ENCODE measurements around the gene P2RY6.

Gene P2RY6

DNA sequence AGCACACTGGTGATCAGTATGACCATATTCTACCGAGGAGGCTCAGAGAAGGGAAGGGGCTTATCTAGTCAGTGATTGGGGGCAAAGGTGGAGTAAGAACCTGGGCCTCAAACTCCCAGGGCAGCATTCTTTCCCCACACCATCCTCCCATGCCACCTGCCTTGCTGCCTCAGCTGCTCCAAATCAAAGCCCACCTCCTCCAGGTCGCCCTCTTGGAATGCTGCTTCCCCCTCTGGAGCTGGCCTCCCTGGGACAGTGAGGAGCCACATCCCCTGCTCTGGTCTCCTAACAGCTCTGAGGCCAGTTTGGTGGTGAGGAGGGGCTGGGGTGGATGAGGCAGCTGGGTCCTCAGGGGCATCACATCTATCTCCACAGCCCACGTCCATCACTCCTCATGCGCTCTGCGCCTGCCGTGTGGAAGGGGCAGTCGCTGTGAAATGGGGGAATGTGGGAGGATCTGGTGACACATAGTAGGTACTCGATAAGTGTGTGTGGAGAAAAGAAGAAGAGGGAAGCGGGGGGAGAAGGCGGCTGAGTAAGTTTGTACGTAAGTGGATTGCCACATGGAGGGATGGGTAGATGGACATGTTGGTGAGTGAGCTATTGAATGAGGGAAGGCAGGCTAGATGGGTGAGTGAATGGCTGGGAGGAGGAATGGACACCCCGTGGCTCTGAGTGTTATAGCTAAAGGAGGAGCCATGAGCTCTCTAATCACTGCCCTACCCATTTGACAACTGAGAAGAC is 19.8 kb downstream of the P2RY6 start:
- Mint-ChIP-seq H3K4me1 (peaks cover 19% of the 10 kb centered on the region), H3K27me3 (peaks cover 18% of the 10 kb centered on the region), H3K4me3 (no peak overlapping the region), H3K9me3 (no peaks in the 10 kb centered on the region), H3K27ac (no peak overlapping the region)
- no peak for ATAC-seq
- no peak for DNase-seq

DNA sequence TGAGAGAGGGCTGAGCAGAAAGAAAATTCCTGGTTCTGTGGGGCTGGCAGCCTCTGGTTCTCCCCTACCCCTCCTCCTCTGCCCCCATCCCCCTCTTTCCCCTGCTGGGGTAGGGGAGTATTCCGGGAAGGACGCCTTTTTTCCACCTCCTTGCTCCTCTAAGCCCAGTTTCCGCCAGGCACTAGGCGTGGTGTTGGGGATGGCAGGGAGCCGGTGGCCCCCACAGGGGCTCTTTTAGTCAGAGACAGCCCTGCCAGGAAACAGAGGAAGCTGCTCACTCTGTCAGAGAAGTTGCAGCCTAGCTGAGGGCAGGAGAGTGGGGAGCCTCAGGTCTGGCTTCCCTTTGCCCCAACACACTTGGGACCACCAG is 20.4 kb downstream of the P2RY6 start:
- Mint-ChIP-seq H3K4me3 (no peak overlapping the region), H3K27ac (no peak overlapping the region), H3K27me3 (peaks cover 18% of the 10 kb centered on the region), H3K4me1 (peaks cover 19% of the 10 kb centered on the region), H3K9me3 (no peaks in the 10 kb centered on the region)
- no peak for ATAC-seq
- DNase-seq: no peak

DNA sequence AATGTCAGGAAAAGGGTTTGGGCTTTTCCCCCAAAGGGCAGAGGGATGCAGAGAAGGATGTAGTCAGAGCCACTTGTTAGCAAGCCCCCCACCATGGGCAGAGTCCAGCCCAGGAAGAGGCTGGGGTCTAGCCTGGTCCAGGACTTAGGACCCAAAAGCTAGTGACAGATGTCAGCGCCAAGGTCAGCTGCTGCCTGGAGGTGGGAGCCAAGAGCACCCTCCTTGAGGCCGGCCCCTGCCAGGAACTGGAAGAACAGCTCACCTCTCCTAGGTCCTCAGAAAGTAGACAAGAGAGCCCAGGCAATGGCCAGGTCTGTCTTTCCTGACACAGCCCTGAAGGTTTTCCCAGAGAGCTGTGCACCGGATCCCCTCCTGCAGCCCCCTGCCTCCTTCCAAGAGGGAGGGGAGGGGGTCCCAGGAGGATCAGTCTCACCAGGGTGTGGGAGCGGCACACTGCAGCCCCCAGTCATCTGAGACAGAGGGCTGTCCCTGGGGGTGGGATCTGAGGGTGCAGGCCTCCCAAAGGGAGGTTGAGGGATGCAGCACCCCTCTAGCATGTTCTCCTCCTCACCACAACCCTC is 21.3 kb downstream of the P2RY6 start:
- Mint-ChIP-seq H3K9me3 (no peaks in the 10 kb centered on the region), H3K27me3 (peaks cover 27% of the 10 kb centered on the region), H3K27ac (no peak overlapping the region), H3K4me3 (no peak overlapping the region), H3K4me1 (peaks cover 12% of the 10 kb centered on the region)
- no peak for ATAC-seq
- DNase-seq: no peak

DNA sequence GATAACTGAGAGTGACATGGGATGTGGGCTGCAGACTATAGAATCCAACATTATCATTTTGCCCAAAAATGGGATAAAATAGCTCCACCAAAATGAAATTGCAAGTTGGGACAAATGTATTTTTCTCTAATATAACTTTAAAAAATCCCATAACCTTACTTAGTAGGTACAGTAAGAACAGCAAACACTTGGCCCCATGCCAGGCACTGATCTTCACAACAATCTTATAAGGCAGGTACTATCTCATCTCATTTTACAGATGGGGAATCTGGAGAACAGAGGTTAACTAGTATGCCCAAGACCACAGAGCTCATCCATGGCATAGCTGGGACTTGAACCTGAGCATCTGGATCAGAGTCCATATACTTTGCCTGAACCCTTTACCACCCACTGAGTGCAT is 22.5 kb downstream of the P2RY6 start:
- peaks cover under 1% of the 10 kb centered on the region for H3K4me1 Mint-ChIP-seq
- H3K9me3 Mint-ChIP-seq: no peaks in the 10 kb centered on the region
- ATAC-seq: no peak
- peaks cover 29% of the 10 kb centered on the region for H3K27me3 Mint-ChIP-seq
- no peak overlapping the region for H3K4me3 Mint-ChIP-seq
- no peak for DNase-seq
- no peak overlapping the region for H3K27ac Mint-ChIP-seq

DNA sequence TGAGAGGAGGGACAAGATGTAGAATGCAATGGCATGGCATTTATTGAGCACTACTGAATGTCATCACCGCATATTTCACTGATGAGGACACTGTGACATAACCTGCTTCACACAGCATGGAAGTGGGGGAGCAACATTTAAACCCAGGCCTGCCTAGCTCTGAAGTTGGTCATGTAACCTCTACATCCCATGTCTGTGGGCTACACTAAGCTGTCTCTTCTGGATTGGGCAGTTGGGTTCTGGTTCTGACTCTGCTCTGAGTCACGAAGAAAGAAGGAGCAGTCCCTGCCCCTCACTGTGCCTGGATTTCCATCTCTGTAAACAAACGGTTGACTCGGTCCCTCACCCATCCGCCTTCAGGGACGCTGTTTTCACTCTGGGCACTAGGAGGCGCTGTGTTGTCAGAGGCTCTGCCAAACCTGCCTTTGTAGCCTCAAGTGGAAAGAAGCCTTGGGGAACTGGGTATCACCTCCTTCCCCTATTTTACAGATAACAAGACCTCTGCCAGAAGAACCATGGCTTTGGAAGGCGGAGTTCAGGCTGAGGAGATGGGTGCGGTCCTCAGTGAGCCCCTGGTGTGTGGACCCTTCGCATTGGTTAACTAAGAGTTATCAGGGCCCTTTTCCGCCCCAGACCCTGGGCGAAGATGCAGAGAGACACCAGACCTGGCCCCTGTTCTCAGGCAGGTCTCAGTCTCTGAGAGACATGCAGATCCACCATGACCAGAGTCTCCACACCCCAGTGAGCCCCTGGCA is 23.3 kb downstream of the P2RY6 start:
- DNase-seq (peak; percentile 77 to 78), ATAC-seq (peak; percentile 82)
- no peak overlapping the region for H3K27ac Mint-ChIP-seq
- H3K4me1 Mint-ChIP-seq: no peaks in the 10 kb centered on the region
- H3K27me3 Mint-ChIP-seq: peaks cover 29% of the 10 kb centered on the region
- no peaks in the 10 kb centered on the region for H3K9me3 Mint-ChIP-seq
- no peak overlapping the region for H3K4me3 Mint-ChIP-seq

DNA sequence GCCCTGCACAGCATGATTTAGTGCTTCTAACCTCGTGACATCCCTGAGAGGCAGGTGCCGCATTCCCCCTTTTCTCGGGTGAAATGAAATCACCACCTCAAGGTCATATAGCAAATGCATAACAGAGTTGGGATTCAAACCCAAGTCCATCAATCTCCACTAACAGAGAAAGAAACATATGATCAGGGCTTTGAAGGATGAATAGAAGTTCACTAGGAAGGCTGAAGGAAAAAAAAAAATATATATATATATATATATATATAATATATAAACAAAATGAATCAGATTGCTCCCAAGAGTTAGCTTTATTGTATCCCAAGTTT is 23.8 kb downstream of the P2RY6 start:
- no peak overlapping the region for H3K27ac Mint-ChIP-seq
- no peaks in the 10 kb centered on the region for H3K4me1 Mint-ChIP-seq
- H3K9me3 Mint-ChIP-seq: no peaks in the 10 kb centered on the region
- ATAC-seq: no peak
- H3K27me3 Mint-ChIP-seq: peaks cover 29% of the 10 kb centered on the region
- no peak overlapping the region for H3K4me3 Mint-ChIP-seq
- DNase-seq: no peak

DNA sequence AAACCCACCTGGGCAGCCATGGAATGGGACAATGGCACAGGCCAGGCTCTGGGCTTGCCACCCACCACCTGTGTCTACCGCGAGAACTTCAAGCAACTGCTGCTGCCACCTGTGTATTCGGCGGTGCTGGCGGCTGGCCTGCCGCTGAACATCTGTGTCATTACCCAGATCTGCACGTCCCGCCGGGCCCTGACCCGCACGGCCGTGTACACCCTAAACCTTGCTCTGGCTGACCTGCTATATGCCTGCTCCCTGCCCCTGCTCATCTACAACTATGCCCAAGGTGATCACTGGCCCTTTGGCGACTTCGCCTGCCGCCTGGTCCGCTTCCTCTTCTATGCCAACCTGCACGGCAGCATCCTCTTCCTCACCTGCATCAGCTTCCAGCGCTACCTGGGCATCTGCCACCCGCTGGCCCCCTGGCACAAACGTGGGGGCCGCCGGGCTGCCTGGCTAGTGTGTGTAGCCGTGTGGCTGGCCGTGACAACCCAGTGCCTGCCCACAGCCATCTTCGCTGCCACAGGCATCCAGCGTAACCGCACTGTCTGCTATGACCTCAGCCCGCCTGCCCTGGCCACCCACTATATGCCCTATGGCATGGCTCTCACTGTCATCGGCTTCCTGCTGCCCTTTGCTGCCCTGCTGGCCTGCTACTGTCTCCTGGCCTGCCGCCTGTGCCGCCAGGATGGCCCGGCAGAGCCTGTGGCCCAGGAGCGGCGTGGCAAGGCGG is 24.5 kb downstream of the P2RY6 start:
- no peak for ATAC-seq
- DNase-seq: no peak
- H3K4me3 Mint-ChIP-seq: no peak overlapping the region
- H3K4me1 Mint-ChIP-seq: no peaks in the 10 kb centered on the region
- H3K9me3 Mint-ChIP-seq: no peaks in the 10 kb centered on the region
- no peak overlapping the region for H3K27ac Mint-ChIP-seq
- H3K27me3 Mint-ChIP-seq: peaks cover 27% of the 10 kb centered on the region

DNA sequence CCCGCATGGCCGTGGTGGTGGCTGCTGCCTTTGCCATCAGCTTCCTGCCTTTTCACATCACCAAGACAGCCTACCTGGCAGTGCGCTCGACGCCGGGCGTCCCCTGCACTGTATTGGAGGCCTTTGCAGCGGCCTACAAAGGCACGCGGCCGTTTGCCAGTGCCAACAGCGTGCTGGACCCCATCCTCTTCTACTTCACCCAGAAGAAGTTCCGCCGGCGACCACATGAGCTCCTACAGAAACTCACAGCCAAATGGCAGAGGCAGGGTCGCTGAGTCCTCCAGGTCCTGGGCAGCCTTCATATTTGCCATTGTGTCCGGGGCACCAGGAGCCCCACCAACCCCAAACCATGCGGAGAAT is 25.1 kb downstream of the P2RY6 start:
- Mint-ChIP-seq H3K9me3 (no peaks in the 10 kb centered on the region), H3K4me1 (no peaks in the 10 kb centered on the region), H3K27ac (no peak overlapping the region), H3K4me3 (no peak overlapping the region), H3K27me3 (peaks cover 27% of the 10 kb centered on the region)
- ATAC-seq (no peak), DNase-seq (no peak)

DNA sequence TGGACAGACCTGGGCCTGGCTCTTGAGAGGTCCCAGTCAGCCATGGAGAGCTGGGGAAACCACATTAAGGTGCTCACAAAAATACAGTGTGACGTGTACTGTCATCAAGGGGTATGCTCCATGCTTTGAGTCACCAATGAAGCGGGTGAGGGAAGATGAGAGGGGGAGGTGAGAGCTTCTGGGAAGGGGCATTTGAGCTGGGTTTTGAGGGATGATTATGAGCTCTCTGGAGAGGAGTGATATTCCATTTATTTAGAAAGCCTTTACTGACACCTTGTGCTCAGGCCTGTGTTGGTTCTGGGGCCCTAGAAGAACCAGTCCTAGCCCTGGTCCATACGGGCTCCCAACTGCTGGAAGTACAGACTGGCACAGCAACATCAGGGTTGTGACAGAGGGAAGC is 25.6 kb downstream of the P2RY6 start:
- Mint-ChIP-seq H3K4me3 (no peak overlapping the region), H3K27ac (no peak overlapping the region), H3K4me1 (no peaks in the 10 kb centered on the region), H3K27me3 (peaks cover 31% of the 10 kb centered on the region), H3K9me3 (no peaks in the 10 kb centered on the region)
- DNase-seq (no peak), ATAC-seq (no peak)

DNA sequence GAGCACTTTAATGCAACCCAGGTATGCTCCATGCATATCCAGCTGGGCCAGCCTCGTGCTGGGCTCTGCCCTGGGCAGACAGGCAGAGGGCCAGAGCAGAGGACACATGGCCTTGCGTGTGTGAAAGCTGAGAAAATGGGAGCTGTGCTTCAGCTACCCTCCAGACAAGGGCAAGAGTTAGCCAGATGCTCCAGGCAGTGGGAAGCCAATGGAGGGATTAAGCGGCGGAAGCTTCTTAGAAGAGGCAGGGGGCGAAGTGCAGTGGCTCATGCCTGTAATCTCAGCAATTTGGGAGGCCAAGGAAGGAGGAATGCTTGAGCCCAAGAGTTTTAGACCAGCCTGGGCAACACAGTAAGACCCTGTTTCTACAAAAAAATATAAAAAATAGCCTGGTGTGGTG is 26.1 kb downstream of the P2RY6 start:
- DNase-seq (no peak), ATAC-seq (no peak)
- Mint-ChIP-seq H3K9me3 (no peaks in the 10 kb centered on the region), H3K27ac (peak overlapping the region in 1 of 2 donors; percentile 67), H3K4me3 (no peak overlapping the region), H3K4me1 (no peaks in the 10 kb centered on the region), H3K27me3 (peaks cover 36% of the 10 kb centered on the region)

DNA sequence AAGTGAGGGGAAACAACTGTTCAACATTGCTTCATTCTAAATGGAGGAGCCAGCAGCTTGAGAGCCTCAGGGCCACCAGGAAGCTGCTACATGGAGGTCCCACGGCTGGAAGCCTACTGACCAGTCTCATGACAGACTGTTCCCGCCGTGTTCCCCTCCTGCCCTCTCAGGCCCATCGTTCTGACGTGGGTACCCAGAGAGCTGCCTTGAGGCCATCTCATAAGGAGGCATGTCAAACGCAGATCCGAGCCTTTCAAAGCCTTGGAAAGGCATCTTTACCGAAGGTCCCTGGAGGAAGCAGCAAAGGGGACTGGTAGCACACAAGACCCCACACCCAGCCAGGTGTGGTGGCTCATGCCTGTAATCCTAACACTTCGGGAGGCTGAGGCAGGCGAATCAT is 27.6 kb downstream of the P2RY6 start:
- peaks cover 36% of the 10 kb centered on the region for H3K27me3 Mint-ChIP-seq
- DNase-seq (no peak), ATAC-seq (no peak)
- H3K27ac Mint-ChIP-seq: no peak overlapping the region
- H3K9me3 Mint-ChIP-seq: no peaks in the 10 kb centered on the region
- no peak overlapping the region for H3K4me3 Mint-ChIP-seq
- H3K4me1 Mint-ChIP-seq: no peaks in the 10 kb centered on the region

DNA sequence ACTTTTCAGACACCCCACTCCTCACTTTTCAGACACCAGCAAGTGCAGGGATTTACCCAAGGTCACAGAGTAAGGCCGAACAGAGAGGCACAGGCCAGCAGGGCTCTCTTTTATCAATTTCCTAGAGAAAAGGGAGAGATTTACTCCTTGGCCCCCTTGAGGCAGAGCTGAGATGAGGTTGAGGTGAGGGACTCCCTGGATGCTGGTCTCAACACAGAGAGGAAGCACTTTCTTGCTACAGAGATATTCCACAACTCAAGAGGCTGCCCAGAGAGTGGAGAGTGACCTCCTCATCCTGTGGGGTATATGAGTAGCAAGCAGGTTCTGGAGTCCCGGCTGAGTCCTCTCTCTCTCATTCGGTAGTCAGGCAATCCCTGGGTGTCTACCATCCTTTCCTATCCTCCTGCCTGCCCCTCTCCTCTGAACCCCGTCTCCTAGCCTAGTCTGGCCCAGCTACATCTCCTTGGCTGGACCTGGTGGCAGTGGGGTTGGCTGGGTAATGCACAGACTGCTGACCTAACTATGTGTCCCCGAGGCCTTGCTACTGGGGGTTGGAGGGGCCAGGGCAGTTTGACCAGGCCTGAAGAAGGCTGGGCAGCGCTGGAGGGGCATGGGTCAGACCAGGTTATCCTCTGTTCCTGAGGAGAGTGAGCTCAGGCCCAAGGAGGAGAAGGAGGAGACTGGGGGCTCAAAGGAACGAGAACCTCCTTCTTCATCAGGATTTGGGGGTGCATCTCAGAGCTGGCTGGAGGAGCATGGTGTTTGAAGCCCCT is 34.1 kb downstream of the P2RY6 start:
- Mint-ChIP-seq H3K4me3 (peak overlapping the region in 1 of 2 donors; percentile 87), H3K9me3 (no peaks in the 10 kb centered on the region), H3K27ac (peak overlapping the region in 1 of 2 donors; percentile 63), H3K27me3 (peaks cover 62% of the 10 kb centered on the region), H3K4me1 (peaks cover 12% of the 10 kb centered on the region)
- DNase-seq (no peak), ATAC-seq (no peak)

DNA sequence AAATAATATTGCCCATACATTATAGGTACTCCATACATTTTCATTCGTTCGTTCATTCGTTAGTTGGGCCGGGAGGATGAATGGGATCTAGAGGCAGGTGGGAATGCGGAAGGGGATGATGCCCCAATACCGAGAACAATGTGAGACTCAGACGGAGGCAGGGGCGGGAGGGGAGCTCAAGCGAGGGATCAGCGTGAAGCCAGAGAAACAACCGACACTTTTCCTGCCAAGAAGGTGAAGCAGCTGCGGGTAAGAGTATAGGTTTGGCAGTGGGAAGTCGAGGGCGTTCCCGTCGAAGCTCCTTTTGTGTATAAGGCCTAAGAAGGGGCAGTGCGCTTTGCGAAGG is 34.8 kb downstream of the P2RY6 start:
- H3K9me3 Mint-ChIP-seq: no peaks in the 10 kb centered on the region
- no peak overlapping the region for H3K27ac Mint-ChIP-seq
- H3K4me3 Mint-ChIP-seq: peak overlapping the region; percentile 87
- DNase-seq: no peak
- ATAC-seq: no peak
- H3K4me1 Mint-ChIP-seq: peaks cover 12% of the 10 kb centered on the region
- peaks cover 60% of the 10 kb centered on the region for H3K27me3 Mint-ChIP-seq

DNA sequence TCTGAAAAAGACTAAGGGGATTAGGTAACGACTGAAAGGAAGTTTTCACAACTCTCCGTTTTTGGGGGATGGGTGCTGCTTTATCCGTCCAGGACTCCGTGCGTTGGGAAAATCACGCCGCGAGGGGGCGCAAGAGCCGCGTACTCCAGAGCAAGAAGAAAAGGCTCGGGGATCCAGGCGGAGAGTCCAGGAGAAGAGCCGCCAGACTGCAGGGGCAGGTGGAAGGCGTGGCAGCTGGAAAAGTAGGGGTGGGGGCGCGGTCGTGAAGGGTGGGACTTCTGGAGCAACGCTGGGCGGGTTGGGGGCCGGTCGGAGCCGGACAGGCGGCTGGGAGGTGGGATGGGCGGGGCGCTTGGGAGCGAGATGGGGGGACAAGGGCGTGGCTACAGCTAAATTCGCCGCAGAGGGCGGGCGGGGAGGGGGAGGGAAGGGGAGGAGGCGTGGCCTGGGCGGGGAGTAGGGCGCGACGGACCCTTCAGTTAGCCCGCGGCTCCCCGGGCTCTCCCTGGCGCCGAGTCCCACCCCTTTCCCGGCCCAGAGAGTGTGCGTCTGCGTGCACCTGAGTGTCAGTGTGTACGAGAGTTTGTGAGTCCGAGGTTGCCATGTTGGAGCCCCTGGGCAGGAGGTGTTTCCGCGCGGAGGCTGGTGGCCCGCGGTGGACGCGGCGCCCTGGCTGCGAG is 35.3 kb downstream of the P2RY6 start:
- peaks cover 12% of the 10 kb centered on the region for H3K4me1 Mint-ChIP-seq
- H3K27ac Mint-ChIP-seq: no peak overlapping the region
- peak; percentile 88 for DNase-seq
- peak; percentile 81 for ATAC-seq
- H3K27me3 Mint-ChIP-seq: peaks cover 54% of the 10 kb centered on the region
- no peaks in the 10 kb centered on the region for H3K9me3 Mint-ChIP-seq
- H3K4me3 Mint-ChIP-seq: peak overlapping the region; percentile 87

Measured in stimulated activated naive CD8-positive, alpha-beta T cell treated with anti-CD3 and anti-CD28 coated beads, Interleukin-15, amount 100 ng/mL, for 72 hours (primary cell).